GM19452 (cell line): ENCODE data around the gene LYRM1.
"Not testable (repeated sequence)": the region's sequence is repeated elsewhere in the genome, so short reads cannot be mapped to it uniquely, and the experiment has no call there.

Source experiments
- ATAC-seq: cut with Tn5 transposase; IDR thresholded peaks from one replicate; pipeline ENCODE4 v1.9.1; 2021; ENCODE audit not compliant: unreplicated experiment

The LYRM1 gene

GRCh38 chr16:20973201-20973600, 72.6 kb downstream of the LYRM1 start:
- ATAC-seq, result not testable (repeated sequence)
